Thyroid gland (tissue), 4 donors: ENCODE measurements around the gene HIPK3.

Experiments
- POLR2A ChIP-seq, 2 donors: fragments of 450-650 bp; IDR thresholded peaks; one replicate each; pipeline ENCODE4 v1.6.1; 2017; ENCODE audit warnings: antibody characterized with exemption in 2 of 2, mild to moderate bottlenecking in 2 of 2, moderate library complexity in 1 of 2
- TF ChIP-seq, protein P1 (sequence below), 6 experiments: fragments of 200-600 bp in 3 of 6; fragments of 450-650 bp in 3 of 6; sonication (generic) in 3 of 6; IDR thresholded peaks; one replicate each; pipeline ENCODE4 v1.5.1; 2016 to 2019; ENCODE audit warnings: antibody characterized with exemption in 6 of 6, mild to moderate bottlenecking in 2 of 6, inconsistent platforms in 1 of 6, moderate library complexity in 1 of 6

- TF ChIP-seq, protein P1, sequence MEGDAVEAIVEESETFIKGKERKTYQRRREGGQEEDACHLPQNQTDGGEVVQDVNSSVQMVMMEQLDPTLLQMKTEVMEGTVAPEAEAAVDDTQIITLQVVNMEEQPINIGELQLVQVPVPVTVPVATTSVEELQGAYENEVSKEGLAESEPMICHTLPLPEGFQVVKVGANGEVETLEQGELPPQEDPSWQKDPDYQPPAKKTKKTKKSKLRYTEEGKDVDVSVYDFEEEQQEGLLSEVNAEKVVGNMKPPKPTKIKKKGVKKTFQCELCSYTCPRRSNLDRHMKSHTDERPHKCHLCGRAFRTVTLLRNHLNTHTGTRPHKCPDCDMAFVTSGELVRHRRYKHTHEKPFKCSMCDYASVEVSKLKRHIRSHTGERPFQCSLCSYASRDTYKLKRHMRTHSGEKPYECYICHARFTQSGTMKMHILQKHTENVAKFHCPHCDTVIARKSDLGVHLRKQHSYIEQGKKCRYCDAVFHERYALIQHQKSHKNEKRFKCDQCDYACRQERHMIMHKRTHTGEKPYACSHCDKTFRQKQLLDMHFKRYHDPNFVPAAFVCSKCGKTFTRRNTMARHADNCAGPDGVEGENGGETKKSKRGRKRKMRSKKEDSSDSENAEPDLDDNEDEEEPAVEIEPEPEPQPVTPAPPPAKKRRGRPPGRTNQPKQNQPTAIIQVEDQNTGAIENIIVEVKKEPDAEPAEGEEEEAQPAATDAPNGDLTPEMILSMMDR (IDR thresholded peaks at IDR 0.05) = no peak
- TF ChIP-seq POLR2A (IDR thresholded peaks at IDR 0.05) = no peak
Observed at GRCh38 chr11:33323421-33323820, 66.2 kb downstream of the HIPK3 start.
